HL-60 (cell line): ENCODE data around the gene BMERB1.

Source experiments
- POLR2AphosphoS5 ChIP-seq: IDR thresholded peaks from 2 replicates; pipeline ENCODE4 v1.6.1; 2012; ENCODE audit warnings: low read depth
- REST ChIP-seq: IDR thresholded peaks from 2 replicates; pipeline ENCODE4 v1.6.1; 2012; ENCODE audit warnings: low read depth; ENCODE audit not compliant: insufficient replicate concordance
- SPI1 ChIP-seq: IDR thresholded peaks from 2 replicates; pipeline ENCODE4 v1.6.1; 2012; ENCODE audit warnings: low read depth, mild to moderate bottlenecking, borderline replicate concordance
- TF ChIP-seq, protein P1 (sequence below): IDR thresholded peaks from one replicate; pipeline ENCODE4 v1.5.1; 2011; ENCODE audit warnings: low read length, control low read depth, inconsistent platforms; ENCODE audit not compliant: insufficient read depth

DNA sequence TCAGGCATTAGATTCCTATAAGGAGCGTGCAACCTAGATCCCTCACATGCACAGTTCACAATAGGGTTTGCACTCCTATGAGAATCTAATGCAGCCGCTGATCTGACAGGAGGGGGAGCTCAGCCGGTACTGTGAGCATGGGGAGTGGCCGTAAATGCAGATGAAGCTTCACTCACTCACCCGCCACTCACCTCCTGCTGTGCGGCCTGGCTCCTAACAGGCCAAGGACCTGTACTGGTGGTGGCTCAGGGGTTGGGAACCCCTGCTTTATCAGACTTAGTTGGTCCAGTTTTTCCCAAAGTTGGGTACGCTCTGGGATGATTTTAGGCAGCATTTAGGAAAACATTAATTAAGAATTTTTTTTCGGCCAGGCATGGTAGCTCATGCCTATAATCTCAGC is 104.8 kb downstream of the BMERB1 start:
- TF ChIP-seq SPI1 (no peak), POLR2AphosphoS5 (no peak), REST (no peak)
- TF ChIP-seq, protein P1, sequence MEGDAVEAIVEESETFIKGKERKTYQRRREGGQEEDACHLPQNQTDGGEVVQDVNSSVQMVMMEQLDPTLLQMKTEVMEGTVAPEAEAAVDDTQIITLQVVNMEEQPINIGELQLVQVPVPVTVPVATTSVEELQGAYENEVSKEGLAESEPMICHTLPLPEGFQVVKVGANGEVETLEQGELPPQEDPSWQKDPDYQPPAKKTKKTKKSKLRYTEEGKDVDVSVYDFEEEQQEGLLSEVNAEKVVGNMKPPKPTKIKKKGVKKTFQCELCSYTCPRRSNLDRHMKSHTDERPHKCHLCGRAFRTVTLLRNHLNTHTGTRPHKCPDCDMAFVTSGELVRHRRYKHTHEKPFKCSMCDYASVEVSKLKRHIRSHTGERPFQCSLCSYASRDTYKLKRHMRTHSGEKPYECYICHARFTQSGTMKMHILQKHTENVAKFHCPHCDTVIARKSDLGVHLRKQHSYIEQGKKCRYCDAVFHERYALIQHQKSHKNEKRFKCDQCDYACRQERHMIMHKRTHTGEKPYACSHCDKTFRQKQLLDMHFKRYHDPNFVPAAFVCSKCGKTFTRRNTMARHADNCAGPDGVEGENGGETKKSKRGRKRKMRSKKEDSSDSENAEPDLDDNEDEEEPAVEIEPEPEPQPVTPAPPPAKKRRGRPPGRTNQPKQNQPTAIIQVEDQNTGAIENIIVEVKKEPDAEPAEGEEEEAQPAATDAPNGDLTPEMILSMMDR = no peak
